ENCODE results near the gene AMZ2.
"Not testable (repeated sequence)": the region's sequence is repeated elsewhere in the genome, so short reads cannot be mapped to it uniquely, and the experiment has no call there.

The AMZ2 gene

DNA sequence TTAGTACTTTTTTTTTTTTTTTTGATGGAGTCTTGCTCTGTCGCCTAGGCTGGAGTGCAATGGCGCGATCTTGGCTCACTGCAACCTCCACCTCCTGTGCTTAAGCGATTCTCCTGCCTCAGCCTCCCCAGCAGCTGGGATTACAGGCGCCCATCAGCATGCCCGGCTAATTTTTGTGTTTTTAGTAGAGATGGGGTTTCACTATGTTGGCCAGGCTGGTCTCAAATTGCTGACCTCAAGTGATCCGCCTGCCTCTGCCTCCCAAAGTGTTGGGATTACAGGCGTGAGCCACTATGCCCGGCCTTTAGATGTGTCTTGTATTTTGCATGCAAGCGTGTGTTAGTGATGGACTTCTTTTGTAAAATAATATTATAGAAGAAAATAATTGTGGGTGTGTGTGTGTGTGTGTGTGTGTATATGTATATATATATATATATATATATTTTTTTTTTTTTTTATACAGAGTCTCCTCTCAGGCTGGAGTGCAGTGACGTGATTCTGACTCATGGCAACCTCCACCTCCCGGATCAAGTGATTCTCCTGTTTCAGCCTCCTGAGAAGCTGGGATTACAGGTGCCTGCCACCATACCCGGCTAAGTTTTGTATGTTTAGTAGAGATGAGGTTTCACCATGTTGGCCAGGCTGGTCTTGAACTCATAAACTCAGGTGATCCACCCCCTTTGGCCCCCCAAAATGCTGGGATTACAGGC is 38.5 kb upstream of the AMZ2 start:
- H4K20me1 ChIP-seq (ENCODE audit: insufficient read depth, low read length); H3K27me3 ChIP-seq (ENCODE audit: insufficient read depth, low read length); H3K9me2 ChIP-seq (ENCODE audit: low read depth, low read length); H3F3A ChIP-seq (ENCODE audit: insufficient read depth, low read length); H3K9ac ChIP-seq (ENCODE audit: low read length); H3K27ac ChIP-seq (ENCODE audit: low read depth, low read length, poor library complexity, severe bottlenecking); H3K4me3 ChIP-seq (ENCODE audit: low read depth, low read length, poor library complexity, severe bottlenecking); H2AFZ ChIP-seq (ENCODE audit: low read length); H3K4me2 ChIP-seq (ENCODE audit: low read length); H3K9me3 ChIP-seq (ENCODE audit: low read length): not testable (repeated sequence)
- Histone ChIP-seq H3K4me1 (ENCODE audit: insufficient read depth, low read length, severe bottlenecking) (peaks cover 42% of the 10 kb centered on the region), H3K79me2 (ENCODE audit: insufficient read depth, low read length) (peaks cover 13% of the 10 kb centered on the region), H3K36me3 (ENCODE audit: insufficient read depth, low read length) (peaks cover 31% of the 10 kb centered on the region)

DNA sequence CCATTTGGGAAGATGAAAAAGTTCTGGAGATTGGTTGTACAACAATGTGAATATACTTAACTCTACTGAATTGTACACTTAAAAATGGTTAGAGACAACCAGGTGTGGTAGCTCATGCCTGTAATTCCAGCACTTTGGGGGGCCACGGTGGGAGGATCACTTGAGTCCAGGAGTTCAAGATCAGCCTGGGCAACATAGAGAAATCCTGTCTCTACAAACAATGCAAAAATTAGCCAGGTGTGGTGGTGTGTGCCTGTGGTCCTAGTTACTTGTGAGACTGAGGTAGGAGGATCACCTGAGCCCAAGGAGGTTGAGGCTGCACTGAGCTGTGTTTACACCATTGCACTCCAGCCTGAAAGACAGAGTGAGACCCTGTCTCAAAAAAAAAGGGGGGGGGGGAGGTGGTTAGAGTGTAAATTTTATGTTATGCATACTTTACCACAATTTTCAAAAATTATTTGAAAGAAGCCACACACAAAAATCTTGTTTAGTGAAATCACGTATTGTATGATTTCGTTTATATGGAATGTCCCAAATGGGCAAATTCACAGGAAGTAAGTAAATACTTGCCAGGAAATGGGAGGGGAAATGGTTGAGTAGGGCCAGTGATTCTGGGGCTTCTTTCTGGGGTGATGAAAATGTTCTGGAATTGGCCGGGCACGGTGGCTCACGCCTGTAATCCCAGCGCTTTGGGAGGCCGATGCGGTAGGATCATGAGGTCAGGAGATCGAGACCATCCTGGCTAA is 37.1 kb upstream of the AMZ2 start:
- peaks cover 49% of the 10 kb centered on the region for H3K4me1 ChIP-seq (ENCODE audit: insufficient read depth, low read length, severe bottlenecking)
- no peak overlapping the region for H3K27ac ChIP-seq (ENCODE audit: low read depth, low read length, poor library complexity, severe bottlenecking)
- H3K4me3 ChIP-seq (ENCODE audit: low read depth, low read length, poor library complexity, severe bottlenecking): no peak overlapping the region
- no peaks in the 10 kb centered on the region for H4K20me1 ChIP-seq (ENCODE audit: insufficient read depth, low read length)
- no peak overlapping the region for H3K9ac ChIP-seq (ENCODE audit: low read length)
- H3K9me3 ChIP-seq (ENCODE audit: low read length): no peaks in the 10 kb centered on the region
- peaks cover 31% of the 10 kb centered on the region for H3K36me3 ChIP-seq (ENCODE audit: insufficient read depth, low read length)
- H2AFZ ChIP-seq (ENCODE audit: low read length): no peak overlapping the region
- TF ChIP-seq, protein P1, sequence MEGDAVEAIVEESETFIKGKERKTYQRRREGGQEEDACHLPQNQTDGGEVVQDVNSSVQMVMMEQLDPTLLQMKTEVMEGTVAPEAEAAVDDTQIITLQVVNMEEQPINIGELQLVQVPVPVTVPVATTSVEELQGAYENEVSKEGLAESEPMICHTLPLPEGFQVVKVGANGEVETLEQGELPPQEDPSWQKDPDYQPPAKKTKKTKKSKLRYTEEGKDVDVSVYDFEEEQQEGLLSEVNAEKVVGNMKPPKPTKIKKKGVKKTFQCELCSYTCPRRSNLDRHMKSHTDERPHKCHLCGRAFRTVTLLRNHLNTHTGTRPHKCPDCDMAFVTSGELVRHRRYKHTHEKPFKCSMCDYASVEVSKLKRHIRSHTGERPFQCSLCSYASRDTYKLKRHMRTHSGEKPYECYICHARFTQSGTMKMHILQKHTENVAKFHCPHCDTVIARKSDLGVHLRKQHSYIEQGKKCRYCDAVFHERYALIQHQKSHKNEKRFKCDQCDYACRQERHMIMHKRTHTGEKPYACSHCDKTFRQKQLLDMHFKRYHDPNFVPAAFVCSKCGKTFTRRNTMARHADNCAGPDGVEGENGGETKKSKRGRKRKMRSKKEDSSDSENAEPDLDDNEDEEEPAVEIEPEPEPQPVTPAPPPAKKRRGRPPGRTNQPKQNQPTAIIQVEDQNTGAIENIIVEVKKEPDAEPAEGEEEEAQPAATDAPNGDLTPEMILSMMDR (IDR thresholded peaks at IDR 0.05; ENCODE audit: low read length): no peak
- TF ChIP-seq EZH2 (IDR thresholded peaks at IDR 0.05; ENCODE audit: borderline replicate concordance, low read length): no peak
- no peaks in the 10 kb centered on the region for H3F3A ChIP-seq (ENCODE audit: insufficient read depth, low read length)
- H3K9me2 ChIP-seq (ENCODE audit: low read depth, low read length): no peaks in the 10 kb centered on the region
- no peaks in the 10 kb centered on the region for H3K27me3 ChIP-seq (ENCODE audit: insufficient read depth, low read length)
- peaks cover 13% of the 10 kb centered on the region for H3K79me2 ChIP-seq (ENCODE audit: insufficient read depth, low read length)
- no peak overlapping the region for H3K4me2 ChIP-seq (ENCODE audit: low read length)

DNA sequence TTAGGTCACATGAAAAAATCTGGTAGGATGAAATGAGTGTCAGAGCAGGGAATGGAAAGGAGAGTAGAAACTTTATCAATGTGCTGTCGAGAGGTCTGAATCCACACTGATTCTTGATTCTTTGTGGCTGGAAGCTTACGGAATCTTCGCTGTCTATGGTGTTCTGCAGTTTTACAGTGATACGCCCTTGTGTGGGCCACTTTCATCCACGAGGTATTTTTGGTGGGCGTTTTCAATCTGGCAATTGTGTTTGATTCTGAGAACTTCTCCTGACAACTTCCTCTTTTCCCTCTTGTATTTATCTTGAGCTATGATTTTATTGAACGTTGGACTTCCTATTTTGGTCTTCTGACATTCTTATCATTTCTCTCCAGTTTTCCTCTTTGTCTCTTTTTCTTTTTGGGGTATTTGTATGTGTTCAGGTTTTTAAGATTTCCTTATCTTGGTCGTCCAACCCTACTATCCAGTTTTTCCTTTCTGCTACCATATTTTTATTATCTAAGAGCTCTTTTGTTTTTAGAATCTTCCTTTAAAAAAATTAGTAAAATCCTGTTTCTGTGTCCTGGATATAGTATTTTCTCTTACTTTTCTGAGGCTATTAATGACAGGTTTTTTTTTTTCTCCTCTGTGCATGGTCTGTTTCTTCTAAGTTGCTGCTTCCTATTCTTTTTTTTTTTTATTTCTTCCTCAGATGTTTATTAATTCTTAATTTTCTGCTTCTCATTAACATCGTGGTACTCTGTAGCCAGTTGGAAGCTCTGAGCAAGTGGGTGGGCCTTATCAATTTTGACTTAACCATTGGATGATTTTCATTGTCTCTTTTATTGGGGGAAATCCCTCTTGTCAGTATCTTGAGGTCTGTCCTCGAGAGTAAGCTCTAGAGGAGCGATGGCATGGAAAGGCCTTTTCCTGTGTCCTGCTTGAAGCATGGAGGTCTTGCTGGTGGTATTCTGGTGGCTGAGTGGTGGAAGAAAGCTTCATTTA is 34.1 kb upstream of the AMZ2 start:
- H3K36me3 ChIP-seq (ENCODE audit: insufficient read depth, low read length): peaks cover 39% of the 10 kb centered on the region
- not testable (repeated sequence) for H3K79me2 ChIP-seq (ENCODE audit: insufficient read depth, low read length); H2AFZ ChIP-seq (ENCODE audit: low read length); H3K9me3 ChIP-seq (ENCODE audit: low read length); H3F3A ChIP-seq (ENCODE audit: insufficient read depth, low read length); H4K20me1 ChIP-seq (ENCODE audit: insufficient read depth, low read length); H3K9me2 ChIP-seq (ENCODE audit: low read depth, low read length); H3K27me3 ChIP-seq (ENCODE audit: insufficient read depth, low read length)
- peak overlapping the region; percentile 17; the same call in 1 of the 2 replicates for H3K9ac ChIP-seq (ENCODE audit: low read length)
- peak overlapping the region; percentile 14 for H3K4me3 ChIP-seq (ENCODE audit: low read depth, low read length, poor library complexity, severe bottlenecking)
- peak overlapping the region; percentile 80 for H3K27ac ChIP-seq (ENCODE audit: low read depth, low read length, poor library complexity, severe bottlenecking)
- peak overlapping the region; percentile 53 for H3K4me2 ChIP-seq (ENCODE audit: low read length)
- H3K4me1 ChIP-seq (ENCODE audit: insufficient read depth, low read length, severe bottlenecking): peaks cover 49% of the 10 kb centered on the region

DNA sequence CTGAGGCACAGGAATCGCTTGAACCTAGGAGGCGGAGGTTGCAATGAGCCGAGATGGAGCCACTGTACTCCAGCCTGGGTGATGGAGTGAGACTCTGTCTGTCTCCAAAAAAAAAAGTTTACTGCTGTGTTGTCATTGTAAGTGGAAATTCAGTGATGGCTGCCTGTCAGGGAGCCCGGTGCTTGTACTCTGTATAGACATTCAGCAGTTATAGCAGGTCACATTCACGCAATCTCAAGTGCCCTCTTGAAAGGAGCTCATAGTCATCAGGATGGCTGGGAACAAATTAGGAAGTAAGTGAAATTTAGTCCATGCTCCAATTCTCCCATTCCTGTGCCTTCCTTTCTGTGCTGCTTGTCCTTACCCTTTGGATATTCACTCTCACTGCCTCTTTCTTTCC is 32.4 kb upstream of the AMZ2 start:
- Histone ChIP-seq H3K27ac (ENCODE audit: low read depth, low read length, poor library complexity, severe bottlenecking) (peak overlapping the region; percentile 80), H3K36me3 (ENCODE audit: insufficient read depth, low read length) (peaks cover 34% of the 10 kb centered on the region), H3K4me1 (ENCODE audit: insufficient read depth, low read length, severe bottlenecking) (peaks cover 63% of the 10 kb centered on the region)
- H2AFZ ChIP-seq (ENCODE audit: low read length); H4K20me1 ChIP-seq (ENCODE audit: insufficient read depth, low read length); H3K79me2 ChIP-seq (ENCODE audit: insufficient read depth, low read length); H3K9me2 ChIP-seq (ENCODE audit: low read depth, low read length); H3K4me2 ChIP-seq (ENCODE audit: low read length); H3K9me3 ChIP-seq (ENCODE audit: low read length); H3K9ac ChIP-seq (ENCODE audit: low read length); H3K27me3 ChIP-seq (ENCODE audit: insufficient read depth, low read length); H3F3A ChIP-seq (ENCODE audit: insufficient read depth, low read length); H3K4me3 ChIP-seq (ENCODE audit: low read depth, low read length, poor library complexity, severe bottlenecking): not testable (repeated sequence)

DNA sequence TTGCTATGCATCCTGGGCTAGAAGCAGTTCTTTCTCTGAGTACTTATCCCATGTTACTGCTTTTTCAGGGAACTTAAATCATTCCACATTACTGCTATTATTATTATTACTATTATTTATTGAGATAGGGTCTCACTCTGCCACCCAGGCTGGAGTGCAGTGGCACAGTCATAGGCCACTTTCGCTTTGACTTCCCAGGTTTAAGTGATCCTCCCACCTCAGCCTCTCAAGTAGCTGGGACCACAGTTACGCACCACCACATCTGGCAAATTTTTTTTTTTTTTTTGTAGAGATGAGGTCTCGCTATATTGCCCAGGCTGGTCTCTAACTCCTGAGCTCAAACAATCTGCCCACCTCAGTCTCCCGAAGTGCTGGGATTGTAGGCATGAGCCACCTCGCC is 28.4 kb upstream of the AMZ2 start:
- H3K9me3 ChIP-seq (ENCODE audit: low read length); H3K9me2 ChIP-seq (ENCODE audit: low read depth, low read length); H2AFZ ChIP-seq (ENCODE audit: low read length); H3K4me3 ChIP-seq (ENCODE audit: low read depth, low read length, poor library complexity, severe bottlenecking); H3F3A ChIP-seq (ENCODE audit: insufficient read depth, low read length); H3K79me2 ChIP-seq (ENCODE audit: insufficient read depth, low read length); H4K20me1 ChIP-seq (ENCODE audit: insufficient read depth, low read length); H3K27me3 ChIP-seq (ENCODE audit: insufficient read depth, low read length); H3K9ac ChIP-seq (ENCODE audit: low read length): not testable (repeated sequence)
- H3K36me3 ChIP-seq (ENCODE audit: insufficient read depth, low read length): peaks cover 17% of the 10 kb centered on the region; the same call in 1 of the 2 replicates
- H3K4me1 ChIP-seq (ENCODE audit: insufficient read depth, low read length, severe bottlenecking): peaks cover 72% of the 10 kb centered on the region
- H3K27ac ChIP-seq (ENCODE audit: low read depth, low read length, poor library complexity, severe bottlenecking): peak overlapping the region; percentile 89
- H3K4me2 ChIP-seq (ENCODE audit: low read length): peak overlapping the region; percentile 59; the same call in 1 of the 2 replicates

DNA sequence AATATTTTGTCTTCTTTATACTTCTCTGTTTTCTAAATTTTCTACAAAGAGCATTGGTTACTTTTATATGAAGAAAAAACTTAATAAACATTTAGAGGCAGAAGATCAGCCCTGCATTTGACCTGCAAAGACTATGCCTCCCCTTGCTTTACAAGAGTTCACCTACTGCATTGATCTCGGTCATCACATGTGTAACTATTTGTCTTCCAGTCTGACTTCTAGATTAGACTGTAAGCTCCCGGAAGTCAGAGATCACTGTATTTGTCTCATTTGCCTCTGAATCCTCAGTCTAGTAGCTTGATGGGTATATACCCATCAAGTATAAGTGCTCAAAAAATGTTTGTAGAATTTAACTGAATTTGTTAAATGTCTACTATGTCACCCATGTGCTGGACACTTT is 27.7 kb upstream of the AMZ2 start:
- not testable (repeated sequence) for H3K27me3 ChIP-seq (ENCODE audit: insufficient read depth, low read length); H3K9me2 ChIP-seq (ENCODE audit: low read depth, low read length); H3K79me2 ChIP-seq (ENCODE audit: insufficient read depth, low read length); H3F3A ChIP-seq (ENCODE audit: insufficient read depth, low read length); H2AFZ ChIP-seq (ENCODE audit: low read length); H4K20me1 ChIP-seq (ENCODE audit: insufficient read depth, low read length); H3K9me3 ChIP-seq (ENCODE audit: low read length)
- Histone ChIP-seq H3K4me1 (ENCODE audit: insufficient read depth, low read length, severe bottlenecking) (peaks cover 72% of the 10 kb centered on the region), H3K9ac (ENCODE audit: low read length) (peak overlapping the region; percentile 28; the same call in 1 of the 2 replicates), H3K27ac (ENCODE audit: low read depth, low read length, poor library complexity, severe bottlenecking) (peak overlapping the region; percentile 89), H3K4me2 (ENCODE audit: low read length) (peak overlapping the region; percentile 59), H3K4me3 (ENCODE audit: low read depth, low read length, poor library complexity, severe bottlenecking) (peak overlapping the region; percentile 11), H3K36me3 (ENCODE audit: insufficient read depth, low read length) (peaks cover 17% of the 10 kb centered on the region; the same call in 1 of the 2 replicates)

All from OCI-LY1 (cell line).